Measurements from ENCODE around the gene GCN1.
A peak's percentile ranks its signal among the peaks of the same experiment; 100 is the strongest.

Gene GCN1

DNA sequence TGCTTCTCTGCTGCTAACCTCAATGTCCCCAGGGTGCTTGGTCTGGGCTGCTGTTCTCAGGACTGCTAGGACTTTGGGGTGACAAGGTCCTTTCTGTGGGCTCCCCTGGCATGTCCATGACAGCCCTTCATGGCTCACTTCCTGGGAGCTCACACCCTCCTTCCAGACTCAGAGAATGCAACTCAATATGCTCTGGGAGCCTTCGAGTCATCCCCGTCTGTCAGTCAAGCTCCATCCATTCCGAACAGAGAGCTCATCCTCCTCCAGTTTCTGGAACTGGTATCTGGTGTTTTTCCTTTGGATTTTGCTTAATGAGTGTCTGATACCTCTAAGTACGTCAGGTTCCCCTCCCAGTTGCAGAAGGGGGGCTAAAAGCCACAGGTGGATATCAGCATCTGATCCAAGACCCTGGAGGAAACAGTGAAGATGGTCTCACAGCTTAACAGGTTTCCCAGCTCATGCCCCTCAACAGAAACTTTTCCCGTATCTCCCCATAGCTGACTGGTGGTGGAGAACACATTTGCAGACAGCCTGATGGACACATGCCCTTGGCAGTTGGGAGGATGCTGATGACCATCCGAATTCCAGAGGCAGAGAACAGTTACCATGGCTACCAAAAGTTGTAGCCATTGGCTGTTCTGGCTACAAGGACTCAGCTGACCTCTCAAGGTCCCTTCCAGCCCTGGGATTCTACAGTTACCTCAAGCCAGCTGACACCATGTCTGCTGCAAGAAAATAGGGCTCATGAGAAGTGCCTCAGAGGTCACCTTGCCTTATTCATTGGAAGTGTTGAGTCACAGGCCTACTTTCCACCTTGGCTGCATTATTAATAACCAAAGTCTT is 68.5 kb downstream of the GCN1 start:
- Histone ChIP-seq H3K36me3 (ENCODE audit: control insufficient read depth, insufficient read depth, low read length) (peaks cover 23% of the 10 kb centered on the region), H3K9ac (ENCODE audit: low read length) (no peak overlapping the region), H3K4me3 (ENCODE audit: low read length) (no peak overlapping the region), H3K27me3 (ENCODE audit: control insufficient read depth, insufficient read depth, low read length) (no peaks in the 10 kb centered on the region), H3K9me3 (ENCODE audit: control insufficient read depth, low read length) (no peaks in the 10 kb centered on the region), H3K4me1 (ENCODE audit: control insufficient read depth, insufficient read depth, low read length) (peaks cover under 1% of the 10 kb centered on the region)

DNA sequence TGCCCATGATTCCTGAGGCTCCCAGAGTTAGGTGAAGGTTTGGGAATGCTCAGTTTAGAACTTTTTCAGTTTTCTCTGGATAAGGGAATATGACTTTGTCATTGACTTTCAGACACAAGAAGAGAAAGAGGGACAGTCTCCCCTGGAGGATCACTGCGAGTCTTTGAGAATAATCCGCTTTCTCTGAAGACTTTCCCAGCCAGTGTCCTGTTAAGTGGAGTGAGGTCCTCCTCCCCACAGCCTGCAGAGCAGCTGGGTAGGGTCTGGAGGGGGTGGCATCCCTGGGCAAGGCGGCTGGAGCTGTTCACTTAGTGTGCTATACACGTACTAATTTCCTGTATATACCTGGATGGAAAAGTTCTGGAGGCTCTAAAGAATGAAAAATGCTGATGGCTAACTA is 69.5 kb downstream of the GCN1 start:
- Histone ChIP-seq H3K9me3 (ENCODE audit: control insufficient read depth, low read length) (no peaks in the 10 kb centered on the region), H3K4me3 (ENCODE audit: low read length) (no peak overlapping the region), H3K4me1 (ENCODE audit: control insufficient read depth, insufficient read depth, low read length) (no peaks in the 10 kb centered on the region), H3K36me3 (ENCODE audit: control insufficient read depth, insufficient read depth, low read length) (peaks cover 18% of the 10 kb centered on the region), H3K27me3 (ENCODE audit: control insufficient read depth, insufficient read depth, low read length) (no peaks in the 10 kb centered on the region), H3K9ac (ENCODE audit: low read length) (no peak overlapping the region)

DNA sequence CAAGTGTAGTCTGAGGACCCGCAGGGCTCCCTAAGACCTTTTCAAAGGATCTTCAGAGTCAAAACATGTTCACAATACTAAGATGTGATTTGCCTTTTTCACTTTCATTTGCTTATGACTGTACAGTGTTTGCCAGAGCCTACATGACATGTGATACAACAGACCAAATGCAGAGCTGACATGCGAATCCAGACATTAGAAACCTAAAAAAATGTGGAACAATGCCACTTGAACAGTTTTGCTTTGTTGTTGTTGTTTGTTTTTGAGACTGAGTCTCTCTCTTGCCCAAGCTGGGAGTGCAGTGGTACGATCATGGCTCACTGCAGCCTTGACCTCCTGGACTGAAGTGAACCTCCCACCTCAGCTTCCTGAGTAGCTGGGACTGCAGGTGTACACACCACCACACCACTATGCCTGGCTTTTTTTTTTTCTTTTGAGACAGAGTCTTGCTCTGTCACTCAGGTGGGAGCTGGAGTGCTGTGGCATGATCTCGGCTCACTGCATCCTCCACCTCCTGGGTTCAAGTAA is 72.7 kb downstream of the GCN1 start:
- Histone ChIP-seq H3K4me1 (ENCODE audit: control insufficient read depth, insufficient read depth, low read length) (peaks cover 11% of the 10 kb centered on the region), H3K9me3 (ENCODE audit: control insufficient read depth, low read length) (no peaks in the 10 kb centered on the region), H3K9ac (ENCODE audit: low read length) (no peak overlapping the region), H3K36me3 (ENCODE audit: control insufficient read depth, insufficient read depth, low read length) (no peaks in the 10 kb centered on the region), H3K4me3 (ENCODE audit: low read length) (no peak overlapping the region), H3K27me3 (ENCODE audit: control insufficient read depth, insufficient read depth, low read length) (no peaks in the 10 kb centered on the region)

DNA sequence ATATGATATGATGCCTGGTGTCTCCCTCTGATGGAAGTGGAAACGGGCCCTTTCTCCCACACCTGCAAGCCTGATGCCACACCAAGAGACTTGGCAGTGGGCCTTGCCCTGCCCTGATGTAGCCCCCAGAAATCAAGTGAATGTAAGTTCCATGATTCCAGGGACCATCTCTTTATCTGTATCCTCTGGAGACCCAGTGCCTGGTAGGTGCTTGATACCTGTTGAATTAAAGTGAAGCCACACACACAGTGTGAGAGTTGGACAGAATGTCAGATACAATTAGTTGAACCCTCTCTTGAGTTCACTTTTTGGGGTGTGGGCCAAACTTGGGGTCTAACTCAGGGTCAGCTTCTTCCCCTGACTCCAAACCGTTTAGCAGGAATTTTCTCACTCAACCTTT is 73.2 kb downstream of the GCN1 start:
- Histone ChIP-seq H3K4me3 (ENCODE audit: low read length) (no peak overlapping the region), H3K36me3 (ENCODE audit: control insufficient read depth, insufficient read depth, low read length) (no peaks in the 10 kb centered on the region), H3K9ac (ENCODE audit: low read length) (no peak overlapping the region), H3K27me3 (ENCODE audit: control insufficient read depth, insufficient read depth, low read length) (no peaks in the 10 kb centered on the region), H3K4me1 (ENCODE audit: control insufficient read depth, insufficient read depth, low read length) (peaks cover 11% of the 10 kb centered on the region), H3K9me3 (ENCODE audit: control insufficient read depth, low read length) (no peaks in the 10 kb centered on the region)

DNA sequence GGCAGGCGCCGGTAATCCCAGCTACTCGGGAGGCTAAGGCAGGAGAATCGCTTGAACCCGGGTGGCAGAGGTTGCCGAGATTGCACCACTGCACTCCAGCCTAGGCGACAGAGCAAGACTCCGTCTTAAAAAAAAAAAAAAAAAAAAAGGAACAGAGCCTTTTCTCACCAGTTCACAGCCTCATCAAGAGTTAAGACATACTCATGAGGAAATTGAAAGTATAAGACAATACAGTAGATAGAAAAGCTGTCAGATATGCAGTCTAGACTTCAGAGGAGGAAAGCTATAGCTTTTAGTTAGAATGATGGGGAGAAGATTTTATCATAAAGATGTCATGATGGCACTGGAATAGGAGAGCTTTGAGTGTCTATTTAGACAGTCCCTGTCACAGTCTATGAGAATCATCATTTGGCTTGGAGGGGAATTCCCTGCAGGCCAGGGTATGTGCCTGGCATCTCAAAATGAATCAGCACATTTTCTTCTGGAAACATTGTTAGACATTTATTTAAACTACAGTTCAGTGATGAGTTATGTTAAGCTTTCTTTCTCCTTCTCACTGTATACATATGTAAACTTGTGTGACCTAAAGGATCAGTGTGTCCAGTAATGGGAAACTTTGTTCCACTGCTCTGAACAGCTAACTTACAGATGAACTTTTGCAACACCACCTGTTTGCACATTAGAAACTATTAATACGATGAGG is 75.1 kb downstream of the GCN1 start:
- Histone ChIP-seq H3K4me1 (ENCODE audit: control insufficient read depth, insufficient read depth, low read length) (peaks cover 27% of the 10 kb centered on the region), H3K27me3 (ENCODE audit: control insufficient read depth, insufficient read depth, low read length) (no peaks in the 10 kb centered on the region), H3K4me3 (ENCODE audit: low read length) (no peak overlapping the region)

DNA sequence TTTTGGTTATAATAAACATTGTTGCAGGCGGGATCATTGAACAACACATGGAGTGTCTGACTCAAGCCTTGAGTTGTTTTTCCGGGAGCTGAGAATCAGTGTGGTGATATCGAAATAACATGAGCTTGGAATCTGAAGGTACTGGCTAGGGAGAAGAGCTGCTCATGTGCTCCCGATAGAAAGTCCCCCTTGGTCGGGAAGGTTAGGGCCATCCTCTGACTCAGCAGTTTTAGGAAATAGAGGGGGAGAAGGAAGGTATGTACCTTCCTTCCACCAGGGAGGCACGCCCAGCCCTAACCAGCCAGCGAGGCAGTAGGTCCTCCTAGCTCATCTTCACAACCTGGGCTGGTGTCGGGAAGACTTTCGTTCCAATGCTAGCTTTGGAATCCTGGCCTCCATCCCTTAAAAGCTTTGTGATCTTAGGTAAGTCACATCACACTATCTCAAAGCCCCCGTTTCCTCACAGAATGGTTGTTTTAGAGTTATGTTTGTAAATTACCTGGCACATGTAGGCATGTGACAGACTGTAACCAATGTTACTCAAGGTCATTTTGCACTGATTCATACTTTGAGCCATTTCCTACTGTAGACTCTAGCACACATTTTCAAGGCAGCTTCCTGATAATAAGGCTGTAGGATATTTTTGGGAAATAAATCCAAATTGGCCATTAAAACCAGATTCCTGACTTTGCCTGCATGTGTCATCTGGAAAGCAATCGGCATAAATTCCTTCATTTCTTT is 76.0 kb downstream of the GCN1 start:
- Histone ChIP-seq H3K36me3 (ENCODE audit: control insufficient read depth, insufficient read depth, low read length) (no peaks in the 10 kb centered on the region), H3K27me3 (ENCODE audit: control insufficient read depth, insufficient read depth, low read length) (no peaks in the 10 kb centered on the region), H3K4me3 (ENCODE audit: low read length) (peak overlapping the region; percentile 44), H3K4me1 (ENCODE audit: control insufficient read depth, insufficient read depth, low read length) (peaks cover 27% of the 10 kb centered on the region), H3K9me3 (ENCODE audit: control insufficient read depth, low read length) (no peaks in the 10 kb centered on the region), H3K9ac (ENCODE audit: low read length) (peak overlapping the region; percentile 75)

More for the DNA sequence above, 75.1 kb downstream of the GCN1 start:
- Histone ChIP-seq H3K9ac (ENCODE audit: low read length) (no peak overlapping the region), H3K36me3 (ENCODE audit: control insufficient read depth, insufficient read depth, low read length) (no peaks in the 10 kb centered on the region), H3K9me3 (ENCODE audit: control insufficient read depth, low read length) (no peaks in the 10 kb centered on the region)

DNA sequence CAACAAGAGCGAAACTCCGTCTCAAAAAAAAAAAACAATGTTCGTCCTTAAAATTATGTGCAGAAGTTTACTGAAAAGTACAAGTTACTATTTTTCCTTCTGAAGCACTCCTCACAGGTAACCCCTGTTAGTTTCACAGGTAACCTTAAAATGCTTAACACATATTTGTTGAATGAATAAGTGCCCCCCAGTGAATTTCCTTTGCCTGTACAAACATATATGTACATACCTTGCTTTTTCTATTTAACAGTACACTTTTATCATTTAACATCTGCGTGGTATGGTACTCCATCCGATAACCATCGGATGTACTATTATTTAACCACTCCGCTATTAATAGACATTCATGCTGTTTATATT is 76.6 kb downstream of the GCN1 start:
- Histone ChIP-seq H3K36me3 (ENCODE audit: control insufficient read depth, insufficient read depth, low read length) (no peaks in the 10 kb centered on the region), H3K9me3 (ENCODE audit: control insufficient read depth, low read length) (no peaks in the 10 kb centered on the region), H3K4me3 (ENCODE audit: low read length) (peak overlapping the region; percentile 44), H3K9ac (ENCODE audit: low read length) (peak overlapping the region; percentile 75), H3K27me3 (ENCODE audit: control insufficient read depth, insufficient read depth, low read length) (no peaks in the 10 kb centered on the region), H3K4me1 (ENCODE audit: control insufficient read depth, insufficient read depth, low read length) (peaks cover 27% of the 10 kb centered on the region)

DNA sequence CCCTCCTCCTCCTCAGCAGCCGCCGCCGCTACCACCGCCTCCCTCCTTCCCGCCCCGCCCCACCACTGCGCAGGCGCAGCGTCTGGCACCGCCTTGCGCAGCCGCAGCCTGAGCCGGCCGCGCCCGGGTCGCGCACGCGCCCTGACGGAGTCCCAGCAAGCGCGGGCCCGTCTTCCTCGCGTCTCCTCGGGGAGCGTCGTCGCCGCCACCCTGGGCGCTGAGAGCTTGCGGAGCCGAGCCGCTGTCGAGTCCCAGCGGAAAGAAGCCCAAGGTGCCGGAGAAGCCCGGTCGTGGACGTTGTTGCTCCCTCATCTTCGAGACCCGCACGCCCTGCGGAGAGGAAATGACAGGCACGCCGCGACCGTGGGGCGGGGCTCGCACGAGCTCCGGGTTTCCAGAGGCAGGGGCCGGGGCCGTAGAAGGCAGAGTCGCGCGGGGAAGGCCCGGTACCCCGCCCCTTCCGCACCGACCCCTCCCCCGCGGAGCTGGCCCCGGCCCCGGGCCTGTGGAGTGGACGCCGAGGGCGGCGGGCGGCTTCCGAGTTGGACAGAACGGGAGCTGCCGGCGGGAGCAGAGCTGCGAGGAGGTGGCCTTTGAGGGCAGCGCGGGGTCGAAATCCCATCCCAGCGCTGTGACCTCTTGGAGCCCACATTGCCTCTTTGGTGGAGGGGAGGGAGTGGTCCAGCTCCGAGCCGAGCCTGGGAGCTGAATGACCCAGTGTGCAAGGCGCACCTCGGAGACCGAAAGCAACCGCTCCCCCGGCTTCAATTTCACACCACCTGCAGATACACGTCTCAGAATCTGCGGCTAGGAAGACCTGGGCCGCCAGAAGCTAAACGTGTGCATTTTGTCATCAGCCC is 77.5 kb downstream of the GCN1 start:
- Histone ChIP-seq H3K27me3 (ENCODE audit: control insufficient read depth, insufficient read depth, low read length) (no peaks in the 10 kb centered on the region), H3K9ac (ENCODE audit: low read length) (peak overlapping the region; percentile 75), H3K4me3 (ENCODE audit: low read length) (peak overlapping the region; percentile 44), H3K4me1 (ENCODE audit: control insufficient read depth, insufficient read depth, low read length) (peaks cover 27% of the 10 kb centered on the region), H3K9me3 (ENCODE audit: control insufficient read depth, low read length) (no peaks in the 10 kb centered on the region), H3K36me3 (ENCODE audit: control insufficient read depth, insufficient read depth, low read length) (no peaks in the 10 kb centered on the region)

DNA sequence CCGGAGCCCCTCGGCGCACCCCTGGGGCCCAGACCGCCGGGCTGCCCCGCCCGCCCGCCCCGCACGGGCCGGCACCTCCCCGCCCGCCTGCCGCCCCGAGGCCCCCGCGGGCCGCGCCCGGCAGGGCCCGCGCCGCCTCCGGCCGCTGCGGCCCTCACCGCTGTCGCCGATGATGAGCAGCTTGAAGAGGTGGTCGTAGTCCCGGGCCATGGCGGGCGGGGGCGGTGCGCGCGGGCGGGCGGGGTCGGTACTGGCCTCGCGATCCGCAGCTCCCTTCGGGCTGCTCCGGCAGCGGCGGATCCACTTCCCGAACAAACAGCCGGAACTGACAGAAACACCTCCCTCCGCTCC is 78.1 kb downstream of the GCN1 start, which contains the start of gene RAB35:
RAB35 (minus strand) TSS at position 313 of the 351 bp plus-strand sequence; CDS start at position 210, 103 bp downstream.
- Histone ChIP-seq H3K27me3 (ENCODE audit: control insufficient read depth, insufficient read depth, low read length) (no peaks in the 10 kb centered on the region), H3K4me3 (ENCODE audit: low read length) (peak within 1 kb of the TSS; percentile 44), H3K9me3 (ENCODE audit: control insufficient read depth, low read length) (no peaks in the 10 kb centered on the region), H3K9ac (ENCODE audit: low read length) (peak within 1 kb of the TSS; percentile 75), H3K36me3 (ENCODE audit: control insufficient read depth, insufficient read depth, low read length) (no peaks in the 10 kb centered on the region), H3K4me1 (ENCODE audit: control insufficient read depth, insufficient read depth, low read length) (peaks cover 27% of the 10 kb centered on the region)

DNA sequence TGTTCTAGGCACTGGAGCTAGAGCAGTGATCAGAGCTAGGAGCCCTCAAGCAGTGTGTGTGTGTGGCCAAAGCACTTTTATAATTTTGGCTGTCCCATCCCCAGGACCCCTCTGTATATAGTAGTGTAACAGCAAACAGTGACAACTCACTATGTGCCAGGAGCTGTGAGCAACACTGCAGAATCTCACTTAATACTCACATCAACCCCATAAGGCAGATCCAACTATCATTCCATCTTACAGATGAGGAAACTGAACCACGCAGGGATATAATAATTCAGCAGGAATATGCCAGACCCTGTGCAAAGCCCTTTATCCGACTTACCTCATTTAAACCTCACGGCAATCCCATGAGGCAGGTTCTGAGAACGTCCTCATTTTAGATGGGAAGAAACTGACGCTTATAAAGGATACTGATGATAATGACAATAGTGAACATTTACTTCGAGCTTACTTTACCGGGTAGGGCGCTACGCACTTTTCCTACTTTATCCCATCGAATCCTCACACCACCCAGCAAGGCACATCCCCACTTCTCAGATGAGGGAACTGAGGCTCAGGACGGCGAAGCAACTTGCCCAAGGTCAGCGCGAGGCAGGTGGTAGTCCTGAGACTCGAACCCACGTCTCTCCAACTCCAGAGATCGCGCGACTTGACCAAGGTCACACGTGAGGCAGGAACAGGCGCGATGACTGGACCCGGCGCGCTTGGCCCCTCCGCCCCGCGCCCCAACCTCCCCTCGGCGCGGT is 78.6 kb downstream of the GCN1 start:
- Histone ChIP-seq H3K36me3 (ENCODE audit: control insufficient read depth, insufficient read depth, low read length) (no peaks in the 10 kb centered on the region), H3K9me3 (ENCODE audit: control insufficient read depth, low read length) (no peaks in the 10 kb centered on the region), H3K4me3 (ENCODE audit: low read length) (peak overlapping the region; percentile 26), H3K4me1 (ENCODE audit: control insufficient read depth, insufficient read depth, low read length) (peaks cover 27% of the 10 kb centered on the region), H3K27me3 (ENCODE audit: control insufficient read depth, insufficient read depth, low read length) (no peaks in the 10 kb centered on the region), H3K9ac (ENCODE audit: low read length) (peak overlapping the region; percentile 66)

DNA sequence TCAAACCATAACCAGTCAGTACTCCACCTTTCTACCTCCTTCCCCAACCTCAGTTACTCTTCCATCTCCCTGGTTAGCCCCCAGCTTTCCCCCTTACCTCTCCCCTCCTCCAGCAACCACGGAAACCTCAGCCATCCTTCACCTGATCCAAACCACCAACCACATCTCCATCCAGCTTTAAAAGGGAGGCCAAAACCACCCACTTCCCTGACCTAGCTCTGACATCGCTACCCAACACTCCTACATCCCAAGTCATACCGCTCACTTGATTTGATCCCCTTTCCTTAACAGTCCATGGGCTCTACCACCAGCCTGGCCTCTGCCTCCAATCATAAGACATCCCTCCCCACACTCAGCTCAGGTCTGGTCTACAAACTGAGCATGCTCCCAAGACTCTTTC is 79.4 kb downstream of the GCN1 start:
- Histone ChIP-seq H3K4me1 (ENCODE audit: control insufficient read depth, insufficient read depth, low read length) (peaks cover 27% of the 10 kb centered on the region), H3K36me3 (ENCODE audit: control insufficient read depth, insufficient read depth, low read length) (no peaks in the 10 kb centered on the region), H3K27me3 (ENCODE audit: control insufficient read depth, insufficient read depth, low read length) (no peaks in the 10 kb centered on the region), H3K9ac (ENCODE audit: low read length) (peak overlapping the region; percentile 66), H3K4me3 (ENCODE audit: low read length) (no peak overlapping the region), H3K9me3 (ENCODE audit: control insufficient read depth, low read length) (no peaks in the 10 kb centered on the region)
